Endometrial microvascular endothelial cells (primary cell): ENCODE data around the gene SNTG2. TPM values are rescaled to one million over a fixed set of nuclear protein-coding genes. Genes with fewer than 3 reads are reported as not detected.

ENCODE experiments used
- in situ Hi-C: cut with HindIII; loops from 2 replicates; pipeline ENCODE4 v1.10.0; 2017; ENCODE audit warnings: low sequenced_read_pairs, low pct_unique_long_range_greater_than_20kb; ENCODE audit errors: inconsistent ontology term
- total RNA-seq: library from RNA; depleted of rRNA; stranded (reverse); fragments of >200 nt; gene quantifications from one replicate; pipeline ENCODE4 v1.2.3, GENCODE V29; 2015; ENCODE audit errors: inconsistent ontology term

The SNTG2 gene
- total RNA-seq, 1 donor from 2014 or later: not detected

DNA sequence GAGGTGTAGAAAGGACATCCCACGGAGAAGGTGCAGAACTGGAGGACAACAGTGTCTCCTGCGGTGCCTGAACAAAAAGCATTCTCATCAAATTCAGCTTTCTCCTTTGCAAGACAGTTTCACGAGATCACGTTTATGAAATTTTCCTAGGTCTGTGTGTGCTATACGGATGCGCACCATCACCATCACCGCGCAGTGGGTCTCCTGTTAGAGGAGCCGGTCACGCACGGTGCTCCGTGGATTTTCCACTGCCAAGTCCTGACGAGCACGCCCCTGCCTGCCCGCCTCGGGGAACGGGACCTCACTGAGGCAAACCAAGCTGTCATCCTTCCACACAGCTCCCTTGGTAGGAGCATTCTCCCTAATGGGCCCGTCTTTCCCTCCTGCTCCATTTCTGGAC, 322.2 kb downstream of the SNTG2 start:
- in situ Hi-C loops: no loop called here

DNA sequence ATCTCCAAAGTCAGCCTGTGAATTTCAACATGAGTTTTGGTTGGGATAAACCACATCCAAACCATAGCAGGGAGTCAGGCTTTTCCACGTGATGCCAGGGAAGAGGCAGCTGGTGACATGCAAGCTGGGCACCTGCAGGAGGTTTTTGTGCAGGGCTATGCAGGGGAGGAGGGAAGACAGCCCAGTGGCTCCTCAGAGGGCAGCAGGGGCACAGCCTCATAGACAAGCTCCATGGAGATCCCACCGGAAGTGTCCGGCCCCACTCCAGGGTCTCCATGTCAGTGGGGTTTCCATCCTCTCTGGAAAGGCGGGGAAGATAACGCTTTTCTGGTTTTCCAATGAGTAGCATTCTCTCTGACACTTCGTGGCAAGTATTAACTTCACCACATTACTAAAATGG, 327.0 kb downstream of the SNTG2 start:
- in situ Hi-C loops: no loop called here

DNA sequence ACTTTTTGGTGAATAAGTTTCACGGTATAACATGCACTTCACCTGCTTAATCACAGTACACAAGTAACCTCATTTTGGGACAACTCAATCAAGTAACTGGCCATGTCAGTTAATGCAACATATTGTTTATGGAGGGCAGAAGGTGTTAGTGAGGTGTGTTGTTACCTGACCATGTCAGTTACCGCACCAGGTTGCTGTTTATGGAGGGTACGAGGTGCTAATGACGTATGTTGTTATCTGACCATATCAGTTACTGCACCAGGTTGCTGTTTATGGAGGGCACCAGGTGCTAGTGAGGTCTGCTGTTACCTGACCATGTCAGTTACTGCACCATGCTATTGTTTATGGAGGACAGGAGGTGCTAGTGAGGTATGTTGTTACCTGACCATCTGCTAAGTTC, 327.5 kb downstream of the SNTG2 start:
- in situ Hi-C loops: no loop called here

DNA sequence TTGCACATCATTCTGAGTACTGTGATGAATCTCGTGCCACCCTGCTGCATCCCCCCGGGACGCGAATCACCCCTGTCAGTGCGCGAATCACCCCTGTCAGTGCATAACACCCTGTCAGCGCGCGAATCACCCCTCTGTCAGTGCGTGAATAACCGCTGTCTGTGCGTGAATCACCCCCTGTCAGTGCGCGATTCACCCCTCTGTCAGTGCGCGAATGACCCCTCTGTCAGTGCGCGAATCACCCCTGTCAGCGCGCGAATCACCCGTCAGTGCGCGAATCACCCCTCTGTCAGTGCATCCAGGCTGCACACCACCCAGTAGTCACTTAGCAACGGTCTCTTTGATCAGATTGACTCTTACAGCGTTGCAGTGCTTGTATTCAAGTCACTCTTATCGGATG, 328.2 kb downstream of the SNTG2 start:
- in situ Hi-C loops: no loop called here

DNA sequence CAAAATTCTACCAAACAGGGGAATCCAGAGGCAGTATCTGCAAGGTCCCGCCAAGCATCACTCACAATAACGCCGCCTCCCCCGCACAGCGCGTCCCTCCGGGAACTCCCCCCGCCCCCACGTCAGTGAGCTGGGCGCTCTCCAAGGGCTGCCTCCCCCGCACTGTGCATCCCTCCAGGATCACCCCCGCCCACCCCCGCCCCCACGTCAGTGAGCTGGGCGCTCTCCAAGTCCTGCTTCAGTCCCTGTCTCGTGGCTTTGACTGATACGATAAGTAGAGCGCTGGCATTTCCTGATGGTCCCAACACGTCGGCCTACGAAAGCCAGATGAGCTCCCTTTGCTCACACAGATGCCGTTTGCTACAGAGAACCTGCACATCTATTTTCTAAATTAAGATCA, 331.9 kb downstream of the SNTG2 start:
- in situ Hi-C loops: no loop called here

DNA sequence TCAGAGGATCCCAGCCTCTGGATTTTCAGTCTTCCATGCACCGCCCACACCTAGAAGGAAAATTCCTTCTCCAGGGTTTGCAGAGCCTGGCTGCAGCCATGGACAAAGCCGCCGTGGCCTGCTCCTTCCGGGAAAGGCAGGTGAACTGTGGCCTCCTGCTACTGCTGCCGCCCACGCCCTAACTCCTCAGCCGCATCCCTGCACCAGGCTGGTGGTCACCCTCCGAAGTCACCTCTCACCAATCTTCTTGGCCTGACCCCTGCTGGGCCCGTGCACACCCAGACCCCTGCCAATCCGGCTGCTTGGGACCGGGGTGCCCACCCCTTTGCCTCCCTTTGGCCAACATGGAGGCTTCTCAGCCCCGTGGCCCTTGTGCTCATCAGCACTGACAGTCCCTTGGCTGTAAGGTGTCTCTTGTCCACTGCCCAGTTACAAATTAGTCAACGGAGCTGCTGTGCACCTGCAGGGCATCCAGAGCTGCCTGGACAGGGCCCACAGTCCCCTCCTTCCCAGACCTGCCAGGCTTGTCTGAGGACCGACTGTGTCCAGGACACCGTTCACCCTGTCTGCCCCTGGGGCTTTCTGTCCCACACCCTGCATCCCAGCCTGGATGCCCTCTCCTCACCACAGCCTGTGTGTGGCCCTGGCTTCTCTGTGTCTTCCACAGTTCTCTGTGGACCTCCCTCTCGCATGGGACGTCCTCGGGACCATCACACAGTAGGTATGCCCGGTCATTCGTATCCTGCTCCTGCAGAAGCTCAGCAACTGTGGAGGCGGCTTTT, 332.6 kb downstream of the SNTG2 start:
- in situ Hi-C loops: no loop called here

DNA sequence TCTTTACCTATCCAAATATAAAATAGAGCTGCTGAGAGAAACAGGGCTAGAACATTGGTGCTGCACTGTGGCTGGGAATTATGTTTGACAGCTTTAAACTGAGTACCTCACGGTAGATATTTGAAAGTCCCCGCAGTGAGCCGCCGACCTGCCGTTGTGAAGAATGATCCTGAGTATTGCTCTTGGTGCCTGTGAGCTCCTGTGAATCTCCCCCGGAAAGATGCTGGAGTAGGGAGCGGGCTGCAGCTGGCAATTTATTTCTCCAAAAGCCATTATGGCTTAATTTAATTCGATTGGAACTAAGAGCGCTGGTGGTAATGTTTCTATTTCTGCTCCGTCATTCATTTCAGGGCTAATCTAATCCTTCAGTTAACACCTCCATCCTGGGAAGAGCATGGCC, 333.2 kb downstream of the SNTG2 start:
- in situ Hi-C loops: no loop called here

DNA sequence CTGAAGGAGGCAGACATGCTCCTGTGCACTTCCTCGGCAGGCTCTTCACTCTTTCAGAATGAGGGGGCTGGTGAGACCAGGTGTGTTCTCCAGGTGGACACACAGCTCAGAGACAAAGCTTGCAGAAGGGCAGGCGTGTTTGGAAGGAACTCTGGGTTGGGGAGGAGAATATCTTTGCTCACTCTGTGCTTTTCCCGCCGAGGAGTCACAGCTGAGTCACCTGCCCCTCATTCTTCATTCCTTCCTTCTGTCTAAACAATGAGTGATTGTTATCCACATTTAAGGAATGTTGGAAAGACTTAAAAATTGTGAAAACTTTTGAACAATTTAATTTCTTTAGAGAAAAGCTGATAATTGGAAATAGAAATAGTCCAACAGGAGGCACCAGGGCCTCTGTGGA, 336.3 kb downstream of the SNTG2 start:
- in situ Hi-C loops: no loop called here

DNA sequence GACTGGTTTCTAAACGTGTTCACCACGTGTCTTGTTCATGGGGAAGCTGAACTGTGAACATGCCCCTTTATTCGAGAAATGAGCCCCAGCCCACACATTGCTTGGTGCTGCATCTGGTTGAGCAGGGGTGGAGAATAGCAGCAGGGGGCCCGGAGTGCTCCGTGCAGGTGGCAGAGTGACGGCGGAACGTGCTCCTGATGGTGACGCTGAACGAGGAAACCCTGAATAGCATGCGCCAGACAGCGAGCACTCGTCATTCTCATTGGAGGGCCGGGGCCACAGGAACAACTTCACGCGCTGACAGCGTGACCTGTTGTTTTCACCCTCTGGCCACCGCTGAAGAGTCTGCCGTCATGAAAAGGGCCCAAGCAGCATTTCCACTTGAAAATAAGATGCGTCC, 336.8 kb downstream of the SNTG2 start:
- in situ Hi-C loops: no loop called here

DNA sequence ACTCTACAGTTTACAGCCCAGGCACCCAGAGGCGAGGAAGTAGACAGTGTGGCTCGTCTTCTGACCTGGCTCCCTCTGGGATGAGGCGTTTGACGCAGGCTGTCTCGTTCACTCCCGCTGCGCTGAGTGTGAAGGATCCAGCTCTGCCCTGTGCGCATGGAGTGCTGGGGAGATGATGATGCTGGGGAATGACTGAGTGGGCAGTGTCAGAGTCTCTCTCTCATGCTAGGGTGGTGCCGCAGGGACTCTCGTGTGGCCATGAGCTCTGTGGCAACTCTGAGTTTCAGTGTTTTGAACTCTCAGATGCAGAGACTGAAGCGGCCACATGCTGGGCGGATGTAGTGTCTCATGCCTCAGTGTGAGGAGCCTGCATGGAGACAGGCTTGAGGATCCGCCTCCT, 344.3 kb downstream of the SNTG2 start:
- in situ Hi-C loops: no loop called here

DNA sequence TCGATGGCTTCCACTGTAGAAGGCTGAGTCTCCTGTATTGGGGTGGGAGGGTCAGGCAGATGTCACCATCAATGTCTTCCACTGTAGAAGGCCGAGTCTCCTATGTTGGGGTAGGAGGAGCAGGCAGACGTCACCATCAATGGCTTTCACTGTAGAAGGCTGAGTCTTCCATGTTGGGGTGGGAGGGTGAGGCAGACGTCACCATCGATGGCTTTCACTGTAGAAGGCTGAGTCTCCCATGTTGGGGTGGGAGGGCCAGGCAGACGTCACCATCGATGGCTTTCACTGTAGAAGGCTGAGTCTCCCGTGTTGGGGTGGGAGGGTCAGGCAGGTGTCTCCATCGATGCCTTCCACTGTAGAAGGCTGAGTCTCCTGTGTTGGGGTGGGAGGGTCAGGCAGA, 345.1 kb downstream of the SNTG2 start:
- in situ Hi-C loops: no loop called here

DNA sequence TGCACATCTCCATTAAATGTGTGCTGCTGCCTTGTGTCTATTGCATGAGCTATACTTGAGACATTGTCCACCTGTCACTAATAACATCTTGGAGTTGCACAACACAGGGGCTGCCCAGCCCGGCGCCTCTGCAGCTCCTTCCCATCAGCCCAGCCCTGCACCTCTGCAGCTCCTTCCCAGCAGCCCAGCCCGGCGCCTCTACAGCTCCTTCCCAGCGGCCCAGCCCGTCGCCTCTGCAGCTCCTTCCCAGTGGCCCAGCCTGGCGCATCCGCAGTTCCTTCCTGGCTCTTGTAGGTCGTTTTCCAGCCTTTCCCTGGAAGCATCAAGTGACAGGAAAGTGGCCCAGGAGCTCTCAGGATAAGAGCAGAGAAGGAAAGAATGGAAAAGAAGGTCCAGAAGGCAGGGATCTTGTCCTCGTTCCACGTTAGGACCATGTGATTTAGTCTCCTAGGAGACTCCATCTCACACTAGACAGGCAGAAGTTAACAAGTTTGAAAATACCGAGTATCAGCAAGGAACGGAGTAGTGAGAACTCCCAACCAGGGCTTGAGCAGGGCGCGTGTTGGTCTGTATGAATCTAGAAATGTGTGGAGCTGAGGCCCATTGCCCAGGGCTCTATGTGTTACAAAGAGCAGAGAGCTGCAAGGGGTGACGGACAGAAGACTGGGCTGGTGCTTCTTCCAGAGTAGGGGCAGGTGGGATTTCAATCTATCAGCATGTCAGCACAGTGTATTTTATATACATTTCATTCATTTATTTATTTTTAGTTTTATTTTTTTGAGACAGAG, 346.9 kb downstream of the SNTG2 start:
- in situ Hi-C loops: no loop called here

DNA sequence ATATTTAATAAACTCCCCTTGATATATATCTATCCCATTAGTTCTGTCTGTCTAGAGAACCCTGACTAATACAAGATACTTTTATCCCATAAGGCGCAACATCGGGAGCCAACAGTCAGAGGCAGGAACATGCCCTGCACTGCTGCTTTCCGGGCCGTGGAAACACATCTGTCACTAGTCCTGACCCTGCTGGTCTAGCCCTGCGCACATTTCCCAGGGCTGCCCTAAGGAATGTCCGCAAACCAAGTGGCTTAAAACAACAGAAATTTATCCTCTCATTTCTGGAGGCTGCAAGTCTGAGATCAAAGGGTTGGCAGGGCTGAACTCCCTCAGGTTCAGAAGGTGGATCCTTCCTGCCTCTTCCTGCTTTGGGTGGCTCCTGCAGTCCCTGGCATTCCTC, 348.4 kb downstream of the SNTG2 start:
- in situ Hi-C loops: no loop called here

DNA sequence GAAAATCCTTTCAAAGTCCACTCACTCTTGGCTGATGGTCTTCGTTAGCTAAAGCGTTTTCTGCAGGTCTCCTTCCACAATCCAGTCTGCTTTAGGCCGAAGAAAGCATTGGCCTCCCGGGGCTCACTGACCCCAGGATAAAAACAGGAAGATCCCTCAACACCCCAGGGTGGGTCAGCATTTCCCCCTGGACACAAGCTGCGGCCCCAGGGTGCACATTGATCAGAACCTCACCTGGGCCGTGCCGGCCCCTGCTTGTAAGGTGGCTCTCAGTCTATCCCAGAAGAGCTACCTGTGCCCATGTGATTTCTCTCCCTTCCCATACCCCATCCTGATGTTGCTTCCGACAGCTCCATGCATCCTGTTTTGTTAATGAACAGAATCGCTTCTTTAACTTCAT, 349.6 kb downstream of the SNTG2 start:
- in situ Hi-C loops: no loop called here

DNA sequence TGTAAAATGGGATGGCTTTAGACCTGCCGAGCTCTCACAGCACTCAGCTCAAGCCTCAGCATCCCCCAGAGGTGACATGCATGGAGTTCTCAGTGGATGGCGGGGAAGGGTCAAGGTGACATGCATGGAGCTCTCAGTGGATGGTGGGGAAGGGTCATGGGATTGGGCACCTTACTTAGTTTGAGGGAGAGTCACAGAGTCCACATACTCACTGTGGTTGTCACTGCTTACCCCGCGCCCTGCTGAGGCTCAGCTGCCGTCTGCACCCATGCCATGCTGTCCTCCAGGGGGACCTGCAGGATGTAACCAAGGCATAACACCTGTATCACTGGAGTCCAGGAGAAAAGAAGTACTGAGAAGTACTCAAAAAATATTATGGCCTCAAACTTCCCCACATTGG, 350.4 kb downstream of the SNTG2 start:
- in situ Hi-C loops: no loop called here

DNA sequence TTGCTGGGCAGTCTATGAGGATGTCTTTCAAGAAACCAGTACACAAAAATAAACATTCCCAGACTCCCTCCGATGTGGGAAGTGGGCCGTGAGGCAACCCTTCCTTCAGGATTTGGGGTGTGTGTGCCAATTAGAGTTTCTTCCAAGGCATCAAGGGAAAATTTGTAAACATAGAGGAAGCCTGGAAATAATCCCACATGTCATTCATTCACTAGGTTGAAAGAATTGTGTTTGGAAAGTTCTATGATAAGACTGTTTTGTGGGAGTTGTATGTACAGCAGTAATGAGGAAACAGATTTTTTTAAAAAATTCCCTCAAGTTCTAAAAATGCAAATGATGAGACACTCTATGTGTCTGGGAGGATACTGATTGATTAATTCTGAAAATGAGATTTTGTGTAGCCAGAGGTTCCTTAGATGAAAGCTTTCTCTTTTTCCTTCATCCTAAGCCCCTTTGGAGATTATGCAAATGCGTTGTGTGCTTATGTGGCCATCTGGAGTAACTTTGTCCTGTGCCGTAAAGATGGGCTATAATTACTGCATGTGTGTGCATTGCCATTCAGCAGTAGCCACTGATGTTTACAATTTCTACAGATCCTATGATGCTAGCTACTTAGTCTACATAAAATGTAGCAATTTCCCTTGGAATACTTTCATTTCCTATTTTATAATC, 354.8 kb downstream of the SNTG2 start:
- in situ Hi-C loops: no loop called here

DNA sequence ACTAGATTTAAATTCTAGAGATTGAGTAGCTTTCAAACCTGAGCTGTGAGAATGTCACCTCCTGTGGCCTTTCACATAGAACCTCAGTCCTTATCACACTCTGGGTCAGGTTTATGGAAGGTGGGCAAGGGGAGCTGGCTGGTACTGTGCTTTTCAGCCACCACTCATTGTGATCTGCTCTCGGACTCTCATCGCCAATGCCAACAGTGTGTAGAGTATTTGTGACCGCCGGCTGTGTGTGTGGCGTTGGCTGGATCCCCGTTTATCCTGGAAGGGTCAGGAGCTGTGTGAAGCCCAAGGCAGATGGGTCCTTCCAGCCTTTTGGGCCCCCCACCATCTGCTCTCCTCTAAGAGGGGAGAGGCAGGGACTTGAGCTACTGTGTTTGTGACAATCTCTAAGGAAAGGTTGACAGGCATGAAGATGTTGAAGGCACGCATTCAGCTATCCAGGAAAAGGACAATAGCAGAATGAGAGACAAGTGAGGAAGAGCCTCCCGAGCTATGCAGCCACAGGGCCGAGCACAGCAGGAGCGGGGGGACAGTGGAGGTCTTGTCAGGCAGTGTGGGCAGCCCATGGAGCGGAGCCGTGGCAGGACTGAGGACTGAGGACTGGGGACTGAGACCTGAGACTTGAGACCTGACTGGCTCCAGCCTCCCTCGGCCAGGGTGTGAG, 355.5 kb downstream of the SNTG2 start:
- in situ Hi-C loops: no loop called here

DNA sequence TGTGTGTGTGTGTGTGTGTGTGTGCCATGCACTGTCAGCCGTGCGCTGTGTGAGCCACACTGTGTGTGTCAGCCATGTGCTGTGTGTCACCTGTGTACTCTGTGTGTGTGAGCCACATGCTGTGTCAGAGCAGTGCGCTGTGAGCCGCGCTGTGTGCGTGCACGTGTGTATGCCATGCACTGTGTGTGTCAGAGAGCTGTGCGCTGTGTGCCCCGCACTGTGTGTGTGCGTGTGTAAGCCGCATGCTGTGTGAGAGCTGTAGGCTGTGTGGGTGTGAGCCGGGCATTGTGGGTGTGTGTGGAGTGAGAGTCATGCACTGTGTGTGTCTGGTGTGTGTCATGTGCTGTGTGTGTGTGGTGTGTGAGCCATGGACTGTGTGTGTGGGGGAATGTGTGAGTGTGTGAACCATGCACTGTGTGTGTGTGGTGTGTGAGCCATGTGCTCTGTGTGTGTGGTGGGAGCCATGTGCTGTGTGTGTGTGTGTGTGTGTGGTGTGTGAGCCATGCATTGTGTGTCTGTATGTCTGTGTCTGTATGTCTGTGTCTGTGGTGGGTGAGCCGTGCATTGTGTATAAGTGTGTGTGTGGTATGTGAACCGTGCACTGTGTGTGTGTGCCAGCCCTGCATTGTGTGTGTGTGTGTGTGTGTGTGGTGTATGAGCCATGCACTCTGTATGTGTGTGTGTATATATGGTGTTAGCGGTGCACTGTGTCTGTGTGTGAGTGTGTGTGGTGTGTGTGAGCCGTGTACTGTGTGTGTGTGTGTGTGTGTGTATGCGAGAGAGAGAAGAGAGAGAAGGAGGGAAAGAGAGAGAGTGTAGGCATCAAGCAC, 356.3 kb downstream of the SNTG2 start:
- in situ Hi-C loops: no loop called here

DNA sequence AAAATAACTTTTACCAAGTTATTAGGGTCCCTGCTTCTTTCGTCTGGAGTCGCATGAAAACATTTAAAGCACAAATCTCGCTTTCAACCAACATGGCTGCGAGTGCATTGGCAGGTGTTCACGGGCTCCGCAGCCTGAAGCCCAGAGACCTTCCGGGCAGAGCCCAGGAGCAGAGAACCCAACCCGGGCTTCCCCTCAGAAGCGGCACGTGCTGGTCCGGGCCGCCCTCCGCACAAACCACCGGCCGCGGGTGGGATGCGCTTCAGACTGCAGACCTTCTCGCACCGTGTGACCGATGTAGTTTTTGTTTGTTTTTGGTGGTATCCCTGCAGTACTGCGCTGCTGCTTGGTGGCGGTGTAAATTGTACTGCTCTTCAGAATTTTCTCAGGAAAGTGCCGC, 357.0 kb downstream of the SNTG2 start:
- in situ Hi-C loops: no loop called here
